Measurements from ENCODE around the gene ZNF841.
"Not testable (repeated sequence)": the region's sequence is repeated elsewhere in the genome, so short reads cannot be mapped to it uniquely, and the experiment has no call there.

Gene ZNF841

DNA sequence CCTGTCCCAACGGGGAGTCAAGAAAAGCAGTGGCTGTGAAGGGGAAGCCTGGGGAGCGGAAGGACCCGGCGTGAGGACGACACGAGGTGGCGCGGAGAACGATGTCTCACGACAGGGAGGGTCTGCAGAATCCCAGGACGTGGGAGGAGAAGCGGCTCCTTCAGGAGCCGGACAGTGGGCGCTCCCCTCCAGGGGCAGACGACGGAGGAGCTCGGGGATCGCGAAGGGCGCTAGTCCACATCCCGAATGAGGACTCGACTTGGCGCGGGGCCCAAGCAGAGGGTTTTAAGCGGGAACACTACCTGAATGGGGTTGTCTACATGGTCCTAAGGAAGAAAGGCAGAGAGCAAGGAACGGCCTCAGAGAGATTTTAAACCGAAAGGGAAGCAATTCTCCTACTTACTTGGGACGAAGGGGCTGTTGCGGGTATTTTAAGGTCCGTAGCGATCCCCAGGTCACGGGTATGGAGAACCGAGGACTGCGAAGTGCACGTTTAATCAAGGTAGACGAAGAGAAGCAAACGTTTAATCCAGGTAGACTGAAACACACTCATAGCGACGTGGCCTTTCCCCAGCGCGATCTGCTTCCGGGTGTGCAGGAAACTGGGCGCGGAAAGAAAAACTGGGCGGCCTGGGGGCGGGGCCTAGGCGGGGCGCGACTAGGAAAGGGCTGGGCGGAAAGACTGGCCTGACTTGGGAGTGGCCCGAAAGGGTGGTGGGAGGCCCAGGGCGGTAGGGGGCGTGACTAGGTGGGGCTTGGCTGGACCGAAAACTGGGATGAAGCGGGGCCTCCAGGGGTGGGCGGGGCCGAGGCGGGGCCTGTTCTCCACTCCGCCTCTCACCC, at the start of gene ZNF841:
TSS of gene ZNF841 (minus strand) at position 594 of the 843 bp plus-strand sequence. CDS start 10,964 bp downstream, outside the sequence.
- peak; percentile 94 for DNase-seq

GRCh38 chr19:52142001-52142595, 46.5 kb upstream of the ZNF841 start:
- no peak for DNase-seq

DNA sequence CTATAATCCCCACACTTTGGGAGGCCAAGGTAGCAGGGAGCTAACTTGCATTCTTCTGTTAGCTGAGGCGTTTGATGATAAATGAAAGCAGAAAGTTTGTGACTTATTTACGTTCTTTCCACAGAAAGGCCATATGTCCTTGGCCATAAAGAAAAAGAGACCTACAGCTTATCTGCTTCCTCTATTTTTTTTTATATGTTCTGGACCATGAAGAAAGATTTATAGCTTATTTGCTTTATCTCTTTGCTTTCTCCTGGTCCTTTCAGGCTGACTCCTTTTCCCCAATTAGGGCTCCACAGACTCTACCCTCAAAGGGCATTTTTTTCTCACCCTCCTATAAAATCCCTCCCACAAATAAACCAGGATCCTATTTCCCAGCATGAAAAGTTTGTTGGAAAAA, 45.6 kb upstream of the ZNF841 start:
- DNase-seq, result no peak

GRCh38 chr19:52140032-52140710, 44.6 kb upstream of the ZNF841 start:
- DNase-seq, result no peak

GRCh38 chr19:52139252-52140031, 43.9 kb upstream of the ZNF841 start, which contains the start of gene ZNF616:
TSS of gene ZNF616 (minus strand) at chr19:52139938. CDS start at chr19:52130512, 9,426 bp downstream.
- peak; percentile 99 for DNase-seq

GRCh38 chr19:52138983-52139251, 43.4 kb upstream of the ZNF841 start:
- DNase-seq, result no peak

DNA sequence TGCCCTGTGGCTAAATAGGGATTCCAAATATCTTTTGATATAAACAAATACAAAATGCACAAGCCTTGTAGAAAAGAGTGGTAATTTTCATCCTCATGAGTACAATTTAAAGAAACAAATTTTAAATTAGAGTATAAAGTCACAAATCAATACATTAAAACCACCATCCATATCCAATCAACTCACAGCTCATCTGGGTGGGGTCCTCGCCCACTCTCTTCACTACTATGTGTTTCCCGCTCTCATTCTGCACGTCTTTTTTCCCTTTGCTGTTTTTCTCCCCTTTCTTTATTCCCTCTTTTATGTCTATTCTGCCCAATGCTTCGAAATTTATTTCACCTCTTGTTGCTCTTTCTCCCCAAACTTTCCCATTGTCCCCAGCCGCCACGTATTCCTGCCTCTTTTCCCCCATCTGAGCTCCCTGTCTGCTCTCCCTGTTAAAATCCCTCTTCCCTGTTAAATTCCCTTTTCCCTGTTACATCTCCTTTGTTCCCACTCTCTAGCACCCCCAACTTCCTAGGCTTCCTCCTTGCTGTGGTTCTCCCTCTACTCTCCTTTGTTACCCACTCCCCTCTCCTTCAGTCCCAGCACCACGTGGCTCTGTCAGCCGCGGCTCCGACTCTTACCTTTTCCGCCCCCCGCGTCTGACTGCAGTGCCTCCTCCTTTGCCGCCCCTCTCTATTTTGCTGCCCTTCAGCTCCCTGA, 42.9 kb upstream of the ZNF841 start:
- peak; percentile 64 for DNase-seq

GRCh38 chr19:52120286-52120685, 24.7 kb upstream of the ZNF841 start:
- DNase-seq, result no peak

GRCh38 chr19:52115526-52116053, 20.0 kb upstream of the ZNF841 start:
- DNase-seq, result no peak

DNA sequence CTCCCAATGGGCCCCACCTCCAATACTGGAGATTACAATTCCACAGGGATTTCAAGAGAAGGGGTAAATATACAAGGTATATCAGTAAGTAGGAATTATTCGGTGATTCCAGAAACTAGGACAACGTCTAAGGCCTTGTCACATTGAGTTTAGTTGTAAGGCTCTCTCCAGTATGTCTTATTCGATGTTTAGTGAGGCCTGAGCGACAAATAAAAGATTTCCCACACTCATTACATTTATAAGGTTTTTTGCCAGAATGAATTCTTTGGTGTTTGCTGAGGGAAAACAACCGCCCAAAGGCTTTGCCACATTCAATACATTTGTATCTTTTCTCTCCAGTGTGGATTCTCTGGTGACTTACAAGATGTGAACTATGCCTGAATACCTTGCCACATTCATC, 19.1 kb upstream of the ZNF841 start:
- DNase-seq, result no peak

GRCh38 chr19:52112624-52113023, 17.1 kb upstream of the ZNF841 start:
- no peak for DNase-seq

GRCh38 chr19:52110780-52111179, 15.2 kb upstream of the ZNF841 start:
- no peak for DNase-seq

DNA sequence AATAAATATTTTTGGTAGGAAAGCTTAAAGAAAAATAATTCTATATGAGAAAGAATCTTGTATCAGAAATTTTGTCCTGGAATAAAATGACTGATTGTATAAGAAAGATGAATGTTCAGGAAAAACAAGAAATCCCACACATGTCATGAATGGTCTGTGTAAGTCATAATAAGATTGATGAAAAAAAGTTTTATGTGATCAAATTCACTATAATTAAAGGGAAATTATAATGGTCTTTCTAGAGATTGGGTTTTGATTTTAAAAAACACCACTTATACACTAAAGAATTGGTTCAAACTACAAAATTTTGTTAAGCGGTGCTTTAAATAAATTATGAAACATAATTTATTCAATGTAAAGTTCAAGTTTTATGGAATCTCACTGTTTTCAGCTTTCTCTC, 7.2 kb upstream of the ZNF841 start:
- no peak for DNase-seq

DNA sequence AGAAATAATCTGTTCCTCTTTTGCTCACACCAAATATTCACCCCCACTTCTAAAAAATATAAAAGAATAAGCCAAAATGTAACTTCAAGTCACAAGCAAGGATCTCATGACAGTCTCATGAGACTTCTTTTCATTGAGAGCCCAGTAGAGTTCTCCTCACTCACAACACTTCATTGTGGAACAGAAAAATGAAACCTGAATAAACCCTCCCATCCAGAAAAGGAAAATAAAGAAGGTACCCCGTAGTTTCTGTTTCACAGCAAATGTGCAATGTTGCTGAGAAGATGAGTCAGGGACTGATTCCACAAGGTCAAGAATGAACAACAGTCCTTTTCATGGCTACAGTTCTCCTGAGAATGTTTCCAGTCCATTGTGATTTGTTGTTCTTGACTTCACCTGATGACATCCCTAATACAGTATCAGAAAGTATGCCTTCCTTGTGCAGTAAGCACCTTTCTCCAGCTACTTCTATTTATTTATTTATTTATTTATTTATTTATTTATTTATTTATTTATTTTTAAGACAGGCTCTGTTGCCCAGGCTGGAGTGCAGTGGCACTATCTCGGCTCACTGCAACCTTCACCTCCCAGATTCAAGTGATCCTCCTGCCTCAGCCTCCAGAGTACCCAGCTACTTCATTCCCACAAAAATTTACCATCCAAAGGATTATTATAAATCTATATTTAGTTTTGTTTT, 6.4 kb upstream of the ZNF841 start:
- DNase-seq, result no peak

DNA sequence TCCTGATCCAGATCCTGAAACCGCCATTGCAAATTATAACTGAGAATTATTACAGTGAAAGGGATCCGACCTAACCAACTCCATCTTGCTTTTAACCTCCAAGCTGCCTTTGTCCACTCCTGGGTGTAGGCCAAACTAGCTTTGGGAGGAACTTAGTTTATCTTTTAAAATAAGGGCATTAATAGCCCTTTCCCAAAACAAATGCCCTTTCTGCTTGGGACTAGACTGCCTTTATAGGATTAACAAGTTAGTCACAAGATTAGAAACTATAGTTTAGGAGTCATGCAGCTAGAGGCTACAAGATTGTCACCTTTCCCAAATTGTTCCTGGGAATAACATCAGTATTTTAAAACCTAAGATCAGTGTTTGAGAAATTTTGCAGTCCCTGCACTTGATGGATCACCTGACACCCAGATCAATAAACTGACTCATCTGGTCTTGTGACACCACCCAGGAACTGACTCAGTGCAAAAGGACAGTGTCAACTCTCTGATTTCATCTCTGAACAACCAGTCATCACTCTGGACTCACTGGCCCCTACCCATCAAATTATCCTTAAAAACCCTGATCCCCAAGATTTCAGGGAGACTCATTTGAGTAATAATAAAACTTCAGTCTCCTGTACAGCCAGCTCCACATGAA, 4.1 kb upstream of the ZNF841 start:
- no peak for DNase-seq

DNA sequence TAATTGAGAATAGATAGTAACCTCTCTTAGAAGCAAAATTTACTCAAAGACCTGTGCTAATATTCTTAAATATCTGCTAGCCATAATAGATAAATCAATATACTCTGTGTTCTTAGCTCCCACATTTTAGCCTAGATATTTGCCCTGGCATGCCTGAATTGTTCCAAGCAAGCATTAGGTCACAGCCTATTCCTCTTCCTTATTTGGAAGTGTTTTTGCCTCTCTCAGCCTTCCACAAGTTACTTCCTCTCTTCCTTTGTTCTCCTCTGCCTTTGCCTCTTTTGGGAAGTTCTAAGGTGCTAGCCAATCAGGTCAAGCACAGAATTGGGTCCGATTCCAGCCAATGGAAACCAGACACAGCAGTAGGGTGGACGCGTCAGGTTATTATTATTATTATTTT, 851 bp upstream of the ZNF841 start:
- DNase-seq, result not testable (repeated sequence)

GRCh38 chr19:52094526-52095130, 937 bp downstream of the ZNF841 start:
- DNase-seq, result no peak

DNA sequence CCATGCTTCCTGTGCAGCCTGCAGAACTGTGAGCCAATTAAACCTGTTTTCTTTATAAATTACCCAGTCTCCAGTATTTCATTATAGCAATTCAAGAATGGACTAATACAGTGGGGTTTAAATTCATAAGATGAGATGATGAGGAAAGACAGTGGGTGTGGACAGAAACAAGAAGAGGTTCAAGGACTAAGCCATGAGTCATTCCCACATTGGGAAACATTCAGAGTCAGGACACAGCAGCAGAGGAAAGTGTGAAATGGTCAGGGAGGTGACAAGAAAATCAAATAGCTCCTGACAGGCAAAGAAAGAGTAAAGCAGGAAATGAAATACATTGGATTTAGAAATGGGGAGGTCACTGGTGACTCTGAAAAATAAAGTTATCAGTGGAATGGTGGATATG, 9.1 kb downstream of the ZNF841 start:
- DNase-seq, result no peak

DNA sequence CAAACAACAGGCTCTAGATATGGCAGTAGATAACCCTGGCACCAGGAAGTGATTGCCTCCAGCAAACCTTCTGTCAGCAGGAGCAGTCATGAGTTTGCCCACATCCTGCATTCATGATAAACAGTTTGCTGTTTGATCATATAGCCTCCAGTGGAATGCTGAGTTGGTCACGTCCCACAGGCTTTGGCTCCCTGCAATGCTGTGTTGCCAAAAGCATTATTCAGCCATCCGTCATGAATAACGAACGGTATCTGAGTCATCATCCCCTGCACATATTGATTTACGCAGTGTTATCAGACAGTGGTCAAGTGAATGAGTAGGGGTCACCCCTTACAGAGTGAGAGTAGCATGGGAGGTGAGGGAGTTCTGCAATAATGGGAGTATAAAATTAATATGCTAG, 25.1 kb downstream of the ZNF841 start:
- no peak for DNase-seq

- DNase-seq, result no peak
Observed at GRCh38 chr19:52069653-52070052, 25.9 kb downstream of the ZNF841 start.
